Measurements from ENCODE around the gene ARFGAP2. TPM values are rescaled to one million over a fixed set of nuclear protein-coding genes. Genes with fewer than 3 reads are reported as not detected.
A peak's percentile ranks its signal among the peaks of the same experiment; 100 is the strongest.

ARFGAP2 gene
- total RNA-seq, 1 experiment from 2014 or later, result 97.5 TPM

DNA sequence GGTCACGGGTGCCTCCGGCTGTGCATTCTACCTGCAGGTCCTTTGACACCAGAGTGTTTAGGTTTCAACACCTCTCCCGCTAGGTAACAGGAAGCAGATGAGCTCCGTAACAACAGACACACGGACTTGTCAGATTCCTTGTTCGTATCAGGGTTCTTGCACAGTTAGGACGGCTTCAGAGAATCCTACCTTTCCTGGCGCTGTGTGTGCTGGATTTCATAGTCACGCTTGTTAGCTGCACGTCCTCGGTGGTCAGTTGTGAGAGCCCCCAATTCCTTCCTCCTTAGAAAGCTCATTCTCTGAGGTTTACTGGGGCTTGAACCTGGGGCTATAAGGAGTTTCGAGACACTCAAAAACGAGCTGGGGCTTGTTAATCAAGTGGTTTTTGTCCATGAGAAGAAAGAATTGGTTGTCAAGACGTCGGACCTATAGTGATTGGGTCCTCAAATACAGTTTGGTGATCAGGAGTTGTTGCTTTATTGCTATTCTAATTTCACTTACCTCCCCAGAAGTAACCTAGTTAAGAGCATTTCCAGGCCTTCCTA is 38.8 kb upstream of the ARFGAP2 start:
- no peak; the same call in 1 of the 2 replicates for ATAC-seq
- no peak for TF ChIP-seq CTCF (conservative IDR thresholded peaks at IDR 0.05; ENCODE audit: low read depth, low read length)
- TF ChIP-seq EZH2 (IDR thresholded peaks at IDR 0.05; ENCODE audit: low read length, unreplicated experiment), result no peak
- TF ChIP-seq EZH2phosphoT487 (IDR thresholded peaks at IDR 0.05; ENCODE audit: borderline replicate concordance, low read length), result no peak
- Histone ChIP-seq H3K4me3 (ENCODE audit: low read length) (peak overlapping the region; percentile 77), H3F3A (ENCODE audit: low read length, unreplicated experiment) (no peaks in the 10 kb centered on the region), H4K20me1 (ENCODE audit: low read length) (no peaks in the 10 kb centered on the region), H2AFZ (ENCODE audit: low read length) (peak overlapping the region; percentile 69), H3K9me3 (ENCODE audit: low read length) (no peaks in the 10 kb centered on the region), H3K4me1 (ENCODE audit: insufficient read depth, low read length) (peaks cover 35% of the 10 kb centered on the region), H3K36me3 (ENCODE audit: low read depth, low read length) (no peaks in the 10 kb centered on the region), H3K27me3 (ENCODE audit: low read length) (no peaks in the 10 kb centered on the region), H3K4me2 (ENCODE audit: low read length) (peak overlapping the region; percentile 97), H3K79me2 (ENCODE audit: low read length) (peaks cover 35% of the 10 kb centered on the region), H3K27ac (ENCODE audit: low read length) (peak overlapping the region; percentile 92), H3K9me2 (replicated peaks; ENCODE audit: low read length) (no peaks in the 10 kb centered on the region), H3K9ac (ENCODE audit: low read length) (peak overlapping the region; percentile 93)
- no TSS peak for BruUV-seq (replicated peaks)
- ChIA-PET CTCF (interaction anchor here (0.7 to 1.7 kb wide), 3 partner anchors 18 to 139 kb away, joined by 3 to 10 read pairs (median 10); no protein-coding TSS in a partner anchor), POLR2A (ENCODE audit: unreplicated experiment) (interaction anchor here (0.6 to 1.4 kb wide), 3 partner anchors 21 to 363 kb away, joined by 5 to 9 read pairs (median 5); no protein-coding TSS in a partner anchor)
- intact Hi-C loops (cut with micrococcal nuclease), result loop anchor here (2.0 to 5.0 kb wide), 2 partner anchors 39 to 42 kb away; partner anchors contain the start of genes ARFGAP2 and NR1H3
- DNase-seq, result peak; percentile 38

DNA sequence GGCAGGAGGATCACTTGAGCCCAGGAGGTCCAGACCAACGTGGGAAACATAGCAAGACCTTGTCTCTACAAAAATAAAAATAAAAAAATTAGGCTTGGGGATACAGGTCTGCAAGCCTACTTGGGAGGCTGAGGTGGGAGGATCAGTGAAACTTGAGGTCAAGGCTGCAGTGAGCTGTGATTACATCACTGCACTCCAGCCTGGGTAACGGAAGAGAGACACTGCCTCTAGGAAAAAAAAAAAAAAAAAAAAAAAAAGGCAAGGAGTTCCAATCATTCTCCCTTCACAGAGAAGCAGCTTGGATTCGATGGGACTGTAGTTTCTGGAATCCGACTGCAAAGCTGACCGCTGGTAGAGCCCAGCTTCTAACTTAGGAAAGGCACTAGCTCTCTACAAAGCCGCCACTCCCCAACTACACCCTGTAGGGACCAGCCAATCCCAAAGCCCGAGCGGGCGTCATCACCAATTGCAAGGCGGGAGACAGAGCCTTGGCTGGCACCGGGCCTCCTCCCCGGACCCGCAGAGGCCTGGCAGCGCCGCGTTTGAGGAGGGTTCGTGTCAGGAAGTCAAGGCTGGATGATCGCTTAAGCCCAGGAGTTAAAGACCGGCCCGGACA is 37.4 kb upstream of the ARFGAP2 start:
- TSS peak; percentile 74 for BruUV-seq (replicated peaks)
- no peaks in the 10 kb centered on the region for H3F3A ChIP-seq (ENCODE audit: low read length, unreplicated experiment)
- H3K36me3 ChIP-seq (ENCODE audit: low read depth, low read length), result no peaks in the 10 kb centered on the region
- peak overlapping the region; percentile 97 for H3K4me2 ChIP-seq (ENCODE audit: low read length)
- H3K4me1 ChIP-seq (ENCODE audit: insufficient read depth, low read length), result peaks cover 25% of the 10 kb centered on the region
- peak overlapping the region; percentile 93 for H3K9ac ChIP-seq (ENCODE audit: low read length)
- peak overlapping the region; percentile 83 for H3K27ac ChIP-seq (ENCODE audit: low read length)
- intact Hi-C loops (cut with micrococcal nuclease), result loop anchor here (1.0 to 2.0 kb wide), 2 partner anchors 29 to 37 kb away; partner anchors contain the start of gene ARFGAP2
- no peaks in the 10 kb centered on the region for H4K20me1 ChIP-seq (ENCODE audit: low read length)
- peak overlapping the region; percentile 96 for H2AFZ ChIP-seq (ENCODE audit: low read length)
- no peaks in the 10 kb centered on the region for H3K27me3 ChIP-seq (ENCODE audit: low read length)
- ChIA-PET CTCF (interaction anchor here (0.5 to 1.7 kb wide), 7 partner anchors 20 to 301 kb away, joined by 3 to 17 read pairs (median 7); no protein-coding TSS in a partner anchor), POLR2A (ENCODE audit: unreplicated experiment) (interaction anchor here (0.5 to 1.4 kb wide), 9 partner anchors 8 to 46 kb away, joined by 3 to 27 read pairs (median 6); no protein-coding TSS in a partner anchor)
- peak; percentile 91 for DNase-seq
- ATAC-seq, result peak; percentile 78
- H3K9me3 ChIP-seq (ENCODE audit: low read length), result no peaks in the 10 kb centered on the region
- TF ChIP-seq EZH2phosphoT487 (IDR thresholded peaks at IDR 0.05; ENCODE audit: borderline replicate concordance, low read length) (no peak), EZH2 (IDR thresholded peaks at IDR 0.05; ENCODE audit: low read length, unreplicated experiment) (no peak), CTCF (conservative IDR thresholded peaks at IDR 0.05; ENCODE audit: low read depth, low read length) (no peak)
- H3K79me2 ChIP-seq (ENCODE audit: low read length), result peaks cover 32% of the 10 kb centered on the region
- H3K9me2 ChIP-seq (replicated peaks; ENCODE audit: low read length), result no peaks in the 10 kb centered on the region
- peak overlapping the region; percentile 77 for H3K4me3 ChIP-seq (ENCODE audit: low read length)
